NCI-H526 (cell line): ENCODE results near the gene OR10G3.

Source experiments
- DNase-seq, 2 experiments: peaks; one replicate each; lab custom pipeline; 2025; lab: John Stamatoyannopoulos, UW

The OR10G3 gene

DNA sequence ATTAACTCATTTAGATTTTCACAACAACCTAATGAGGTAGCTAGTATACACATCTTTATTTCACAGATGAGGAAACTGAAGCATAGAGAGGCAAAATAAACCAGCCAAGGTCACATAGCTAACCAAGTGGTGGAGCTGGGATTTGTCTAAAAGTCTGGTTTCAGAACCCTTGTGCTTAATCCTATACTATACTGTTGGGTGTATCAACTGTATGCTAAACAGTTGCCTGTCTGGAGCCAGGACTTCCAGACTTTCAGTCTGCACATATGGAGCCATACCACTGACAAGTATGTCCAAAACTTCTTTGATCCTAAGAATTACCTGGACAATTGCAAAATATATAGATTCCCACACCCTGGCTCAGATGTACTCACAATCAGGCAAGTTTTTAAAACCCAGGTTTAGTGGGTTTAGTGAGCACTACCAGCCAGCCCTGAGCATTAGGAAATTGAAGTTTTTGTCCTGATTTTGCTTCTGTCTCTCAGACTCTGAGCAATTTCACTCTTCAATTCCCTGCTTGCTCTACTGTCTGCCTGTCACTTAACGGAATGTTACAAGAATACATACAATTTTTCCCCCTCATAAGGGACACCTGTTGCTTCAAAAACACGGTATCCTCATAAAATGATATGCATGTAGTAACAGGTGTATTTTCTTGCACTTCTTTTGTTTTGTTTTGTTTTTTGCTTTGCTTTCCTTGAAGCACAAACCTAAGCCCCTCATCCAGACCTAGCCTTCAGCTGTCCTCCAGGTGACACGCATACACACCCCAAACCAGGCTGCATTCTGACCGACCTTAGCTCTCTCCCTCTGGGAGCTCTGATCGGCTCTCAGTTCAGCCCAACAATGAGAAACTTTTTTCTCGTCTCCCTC, 44.1 kb downstream of the OR10G3 start:
- DNase-seq, result peak in 1 of 2 experiments; percentile 13

DNA sequence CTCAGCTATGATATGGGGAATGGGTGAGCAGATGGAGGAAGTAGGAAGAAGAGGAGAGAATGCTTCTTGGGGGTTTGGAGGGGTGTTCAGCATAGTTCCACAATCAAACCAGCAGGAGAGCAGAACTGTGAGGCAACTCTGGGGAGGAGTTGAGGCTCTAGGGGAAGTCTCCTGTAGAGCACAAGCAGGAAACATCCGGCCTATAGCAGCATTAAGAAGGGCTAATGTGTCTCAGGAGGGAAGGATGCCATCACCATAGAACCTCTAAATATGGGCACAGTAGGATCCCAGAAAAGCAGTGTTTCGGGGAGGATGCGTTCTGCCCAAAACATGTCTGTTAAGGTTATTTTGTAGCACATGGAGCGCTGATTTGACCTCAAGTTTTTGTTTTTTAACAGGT, 45.3 kb downstream of the OR10G3 start:
- no peak for DNase-seq

DNA sequence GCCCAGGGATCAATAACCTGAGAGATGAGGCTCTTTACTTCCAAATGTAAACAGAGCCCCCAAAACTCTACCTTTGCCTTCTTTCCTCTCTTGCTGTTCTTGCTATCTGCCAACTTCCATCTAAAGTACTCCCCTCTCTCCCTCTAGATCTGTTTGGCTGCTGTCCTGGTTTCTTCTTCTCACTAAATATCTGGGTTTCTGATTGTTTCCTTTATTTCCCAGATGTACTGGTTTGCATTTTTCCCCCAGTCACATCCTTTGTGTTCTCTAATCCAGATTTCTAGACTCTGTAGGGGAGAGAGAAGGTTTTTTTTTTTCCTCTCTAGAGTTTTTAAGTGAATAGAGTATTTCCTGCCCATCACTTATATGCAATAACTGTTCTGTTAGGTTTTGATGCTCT, 46.6 kb downstream of the OR10G3 start:
- no peak for DNase-seq

DNA sequence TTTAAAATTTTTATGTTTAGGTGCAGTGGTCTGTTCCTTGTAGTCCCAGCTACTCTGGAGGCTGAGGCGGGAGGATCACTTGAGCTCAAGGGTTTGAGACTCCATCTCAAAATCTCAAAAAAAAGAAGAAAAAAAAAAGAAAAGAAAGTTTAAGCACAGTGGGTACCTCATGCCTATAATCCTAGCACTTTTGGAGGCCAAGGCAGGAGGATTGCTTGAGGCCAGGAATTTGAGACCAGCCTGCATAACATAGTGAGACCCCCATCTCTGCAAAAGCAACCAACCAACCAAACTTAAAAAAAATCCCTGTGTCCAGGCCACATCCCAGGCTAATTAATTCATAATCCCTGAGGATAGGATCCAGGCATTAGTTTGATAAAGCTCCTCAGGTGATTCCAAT, 50.4 kb downstream of the OR10G3 start:
- DNase-seq, result no peak

DNA sequence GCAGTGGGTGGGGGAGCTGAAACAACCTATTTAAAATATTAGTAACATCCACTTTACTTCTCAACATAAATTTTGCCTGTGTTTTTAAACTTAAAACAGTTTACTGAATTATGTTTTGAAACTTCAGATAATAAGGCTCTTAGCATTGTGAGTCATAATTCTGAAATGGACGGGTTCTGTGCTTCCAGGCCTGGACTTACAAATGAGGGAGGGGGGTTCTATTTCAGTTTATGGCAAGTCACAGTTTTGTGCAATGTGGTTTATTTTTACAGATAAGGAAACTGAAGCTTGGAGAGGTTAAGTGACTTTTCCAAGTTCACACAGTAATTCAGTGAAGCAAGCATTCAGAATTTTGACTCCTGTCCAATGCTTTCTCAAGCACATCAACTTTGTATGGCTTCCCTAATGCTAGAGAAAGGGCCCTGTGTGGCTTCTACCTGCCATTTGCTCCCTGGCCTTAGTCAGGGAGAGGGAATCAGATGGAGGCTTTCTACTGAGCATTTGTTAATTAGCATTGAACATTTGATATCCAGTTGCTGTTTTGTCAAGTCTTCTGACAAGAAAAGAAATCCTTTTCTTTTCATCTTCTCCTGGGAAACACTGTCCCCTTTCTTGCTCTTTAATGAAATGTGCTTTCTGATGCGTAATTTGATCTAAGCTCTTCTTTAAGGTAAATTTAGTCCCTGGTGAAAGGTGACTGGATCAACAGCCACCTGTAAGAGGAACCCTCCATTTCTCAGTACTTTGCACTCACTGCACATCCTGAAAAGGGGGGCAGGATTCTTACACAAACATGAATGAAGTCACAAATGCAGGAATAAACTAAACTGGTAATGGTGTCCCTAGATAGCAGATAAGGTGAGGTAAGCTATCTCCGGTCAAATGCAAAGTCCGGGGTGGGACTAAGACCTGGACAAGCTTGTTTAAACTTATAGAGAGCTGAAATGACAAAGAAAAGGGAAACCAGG, 51.2 kb downstream of the OR10G3 start:
- peak; percentile 46 to 49 for DNase-seq

DNA sequence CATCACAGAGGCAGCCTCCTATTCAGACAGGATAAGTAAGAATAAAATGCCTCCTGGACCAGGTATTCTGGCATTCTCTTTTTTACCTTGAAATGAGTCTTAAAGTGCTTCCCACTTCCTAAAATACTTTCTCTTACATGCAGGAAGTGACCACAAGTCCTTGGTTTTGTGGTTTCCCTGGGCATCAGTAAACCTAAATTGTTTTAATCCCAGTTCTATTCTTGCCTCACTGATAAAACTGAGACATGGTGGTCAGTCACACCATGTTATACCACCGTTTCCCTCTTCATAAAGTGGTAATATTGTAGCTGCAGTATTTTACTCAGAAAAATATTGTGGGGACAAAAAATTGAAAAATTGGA, 52.6 kb downstream of the OR10G3 start:
- no peak for DNase-seq

DNA sequence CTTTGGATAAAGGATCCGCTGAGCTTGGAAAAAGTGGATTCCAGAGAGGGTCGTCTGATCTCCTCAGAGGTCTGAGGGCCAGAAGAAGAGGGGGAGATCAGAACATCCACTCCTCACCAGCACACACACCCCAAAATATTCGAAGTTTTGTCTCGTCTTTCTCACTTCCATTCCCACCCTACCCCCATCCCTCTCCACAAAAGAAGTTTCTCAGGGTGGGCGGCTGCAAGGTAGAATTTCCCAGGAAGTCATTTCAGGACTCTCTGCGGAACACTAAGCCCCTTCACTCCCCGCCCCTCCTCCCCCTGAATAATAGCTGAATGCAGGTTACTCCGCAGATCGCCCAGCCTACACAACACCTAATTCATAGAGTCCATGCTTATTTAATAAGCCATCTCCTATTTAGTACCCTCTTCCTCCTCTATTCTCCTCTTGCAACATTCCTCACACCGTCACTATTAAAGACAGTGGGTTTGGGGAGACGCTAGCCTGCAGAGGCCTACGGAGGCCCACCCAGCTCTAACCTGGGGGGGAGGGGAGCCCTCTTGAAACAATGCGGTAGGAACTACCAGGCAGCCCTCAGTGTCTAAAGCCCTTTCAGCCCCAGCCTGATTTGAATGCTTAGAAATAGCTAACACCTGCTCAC, 53.1 kb downstream of the OR10G3 start:
- DNase-seq, result peak; percentile 91 to 94

DNA sequence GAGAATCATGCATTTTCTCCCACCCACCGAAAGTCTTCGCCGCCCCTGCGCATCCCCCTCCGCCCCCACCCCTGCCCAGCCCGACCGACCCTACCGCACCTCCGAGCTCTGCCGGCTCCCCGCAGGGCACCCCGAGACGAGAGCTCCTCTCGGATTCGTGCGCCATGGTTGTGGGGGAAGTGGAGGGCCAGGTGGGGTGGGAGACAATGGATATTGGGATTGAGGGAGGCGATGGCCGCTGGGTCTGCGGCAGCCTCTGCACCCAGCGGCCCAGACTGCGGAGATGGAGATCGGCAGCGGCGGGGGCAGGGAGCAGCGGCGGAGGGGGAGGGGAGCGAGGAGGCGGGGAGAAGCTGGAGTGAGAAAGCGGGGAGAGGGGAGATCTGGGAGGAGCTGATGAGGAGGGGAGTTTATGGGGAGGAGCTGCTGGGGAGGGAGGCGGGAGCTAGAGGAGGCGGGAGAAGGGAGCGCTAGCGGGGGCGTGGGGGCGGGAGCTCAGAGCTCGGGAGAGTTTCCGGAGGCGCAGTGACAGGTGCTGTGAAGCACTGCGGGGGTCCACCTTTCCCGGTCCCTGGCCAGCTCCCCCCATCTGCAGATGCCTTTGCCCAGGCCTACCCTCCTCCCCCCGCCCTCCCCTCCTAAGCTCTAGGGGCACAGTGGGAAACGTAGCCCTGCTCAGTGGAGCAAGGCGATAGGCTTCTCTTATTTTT, 53.8 kb downstream of the OR10G3 start, which contains the start of gene SALL2:
TSS of gene SALL2 (minus strand) at position 385 of the 710 bp plus-strand sequence. CDS start at position 166, 219 bp downstream.
- peak; percentile 84 to 95 for DNase-seq

DNA sequence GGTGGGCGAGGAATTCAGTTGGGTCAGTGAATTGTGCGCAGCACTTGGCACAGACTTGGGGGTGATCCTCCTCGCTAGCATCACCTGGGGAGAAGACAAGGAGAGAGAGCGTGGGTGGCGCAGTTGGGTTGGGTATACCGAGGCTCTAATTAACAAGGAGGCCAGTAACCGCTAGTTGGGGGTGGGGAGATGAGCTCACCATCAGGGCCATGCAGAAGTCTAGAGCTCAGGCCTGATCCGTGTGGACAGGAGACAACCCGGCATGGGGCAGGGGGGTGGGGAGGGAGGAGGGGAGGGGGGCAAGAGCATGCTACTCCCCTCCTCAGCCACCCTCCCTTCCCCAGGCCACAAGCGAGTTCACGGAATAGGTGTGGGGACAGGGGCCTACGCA, 54.3 kb downstream of the OR10G3 start:
- DNase-seq, result peak; percentile 19 to 63

DNA sequence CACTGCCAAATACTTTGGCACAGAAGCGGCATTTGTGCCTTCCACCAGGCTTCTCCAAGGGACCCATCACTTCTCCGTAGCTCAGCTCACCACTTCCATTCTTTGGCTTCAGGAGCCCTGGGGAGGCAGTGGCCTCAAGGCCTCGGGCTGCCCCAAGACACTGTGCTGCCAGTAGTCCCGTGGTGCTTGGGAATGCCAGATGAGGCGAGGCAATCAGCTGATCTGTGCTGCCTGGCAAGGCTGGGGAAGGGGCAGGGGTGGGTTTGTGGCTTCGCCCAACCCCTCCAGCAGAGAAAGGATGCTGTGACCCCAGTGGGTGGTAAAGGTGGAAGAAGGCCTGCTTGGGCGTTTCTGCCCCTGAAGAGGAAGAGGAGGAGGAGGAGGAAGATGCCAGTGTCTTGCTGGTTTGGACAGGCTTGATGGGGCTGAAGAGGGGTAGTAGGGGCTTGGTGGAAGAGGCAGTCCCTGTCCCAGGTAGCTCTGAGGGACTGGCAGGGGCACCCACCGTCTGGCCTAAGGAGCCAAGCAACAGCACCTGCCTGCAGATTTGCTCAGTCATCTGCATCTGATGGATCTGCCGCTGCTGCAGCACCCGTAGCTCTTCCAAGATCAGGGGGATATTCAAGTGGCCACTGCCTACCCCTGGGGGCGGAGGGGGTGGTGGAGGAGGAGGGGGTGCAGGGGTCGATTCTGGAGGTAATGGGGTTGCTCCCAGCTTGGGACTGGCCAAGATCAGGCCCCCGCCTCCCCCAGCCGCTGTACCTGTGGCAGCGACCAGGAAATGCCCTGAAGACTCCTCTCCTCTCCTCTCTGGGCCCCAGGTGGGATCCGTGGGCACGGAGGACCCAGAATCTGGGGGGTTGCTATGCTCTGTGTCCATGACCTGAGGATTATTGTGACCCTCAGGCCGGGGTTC, 55.0 kb downstream of the OR10G3 start:
- DNase-seq, result peak in 1 of 2 experiments; percentile 31

DNA sequence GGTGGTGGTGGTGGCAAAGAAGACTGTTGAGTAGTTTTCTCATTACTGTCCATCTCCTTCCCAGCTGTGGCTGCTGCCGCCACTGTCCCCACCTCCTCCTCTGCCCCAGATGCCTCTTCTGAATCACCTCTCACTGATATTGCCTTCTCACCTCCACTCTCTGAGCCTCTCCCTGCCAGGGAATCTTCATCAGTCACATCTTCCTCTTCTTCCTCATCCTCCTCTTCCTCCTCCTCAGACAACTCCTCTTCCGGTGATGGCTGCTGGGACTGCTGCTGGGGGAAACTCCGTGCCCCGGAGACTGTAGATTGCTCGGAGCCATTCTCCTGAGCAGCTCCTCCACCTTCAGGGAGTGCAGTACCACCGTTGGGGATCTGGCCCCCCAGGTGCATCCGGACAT, 56.7 kb downstream of the OR10G3 start:
- DNase-seq, result no peak

DNA sequence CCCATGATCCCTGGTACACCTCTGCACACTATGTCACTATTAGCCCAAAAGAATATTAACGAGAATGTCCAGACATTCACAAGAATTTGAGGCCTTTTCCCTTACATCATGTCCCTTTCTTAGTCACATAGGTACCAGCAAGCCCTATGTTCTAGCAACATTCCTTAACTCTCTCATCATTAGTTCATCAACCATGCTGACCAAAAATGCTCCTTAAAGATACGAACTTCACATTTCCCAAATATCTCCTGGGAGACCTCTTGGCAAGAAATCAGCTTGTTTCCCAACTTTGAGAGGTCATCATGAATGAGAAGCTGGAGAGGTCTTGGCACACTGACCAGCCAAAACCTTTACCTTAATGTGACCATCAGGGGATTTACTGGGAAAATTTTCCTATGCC, 58.4 kb downstream of the OR10G3 start:
- no peak for DNase-seq

DNA sequence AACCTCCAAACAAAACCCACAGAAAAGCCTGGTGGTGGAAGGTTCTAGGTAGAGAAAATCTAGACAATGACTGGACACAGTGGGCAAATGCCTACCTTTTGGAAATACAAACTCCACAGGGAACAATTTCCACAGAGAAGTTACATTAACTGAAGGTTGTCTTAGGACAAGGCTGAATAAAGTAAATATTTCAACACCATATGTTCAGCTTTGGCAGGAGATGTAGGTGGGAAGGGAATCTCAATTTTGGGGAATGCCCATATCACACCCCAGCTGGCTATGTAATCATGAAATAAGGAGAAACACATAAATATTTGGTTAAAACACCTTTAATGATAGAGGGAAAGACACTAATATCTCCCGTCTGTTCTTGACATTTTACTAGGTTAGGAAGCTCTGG, 59.1 kb downstream of the OR10G3 start:
- no peak for DNase-seq

DNA sequence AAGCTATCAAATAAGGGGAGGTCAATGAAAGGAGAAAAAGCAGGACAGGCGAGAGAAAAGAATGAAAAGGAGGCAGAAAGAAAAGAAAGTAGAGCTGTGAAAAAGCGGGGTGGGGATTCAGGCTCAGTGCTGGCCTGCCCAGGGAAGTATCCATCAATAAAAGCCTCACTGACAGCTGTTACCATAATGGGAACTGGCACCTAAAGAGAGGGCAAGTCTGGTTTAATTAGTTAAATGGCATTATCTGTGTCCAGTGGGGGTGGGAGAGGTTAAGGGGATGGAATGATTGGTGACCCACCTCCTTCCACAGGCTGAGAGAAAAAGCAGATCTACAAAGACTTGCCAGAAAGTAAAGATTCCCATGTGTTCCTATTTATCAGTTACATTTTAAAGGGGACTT, 61.2 kb downstream of the OR10G3 start:
- DNase-seq, result no peak
